NCI-H1092 treated with DMSO at 0.1 percent for 48 hours (cell line): ENCODE data around the gene SAMM50.

Source experiments
- DNase-seq: peaks from one replicate; lab custom pipeline; 2025; lab: John Stamatoyannopoulos, UW

SAMM50 gene

GRCh38 chr22:43976861-43977795 is 21.9 kb downstream of the SAMM50 start:
- DNase-seq, result no peak

- DNase-seq, result no peak
These were observed 23.3 kb downstream of the SAMM50 start for GRCh38 chr22:43978558-43978957.

- no peak for DNase-seq
These were observed 25.3 kb downstream of the SAMM50 start for GRCh38 chr22:43980579-43980978.

- DNase-seq, result no peak
These were observed 25.8 kb downstream of the SAMM50 start for GRCh38 chr22:43980996-43981395.

GRCh38 chr22:43983808-43984207 is 28.6 kb downstream of the SAMM50 start:
- DNase-seq, result no peak

- DNase-seq, result no peak
These were observed 30.3 kb downstream of the SAMM50 start for GRCh38 chr22:43985532-43985931.

- DNase-seq, result no peak
These were observed 33.0 kb downstream of the SAMM50 start for GRCh38 chr22:43988116-43988820.

GRCh38 chr22:43988960-43989359 is 33.7 kb downstream of the SAMM50 start:
- no peak for DNase-seq

GRCh38 chr22:43990044-43990443 is 34.8 kb downstream of the SAMM50 start:
- DNase-seq, result no peak

GRCh38 chr22:43991316-43992020 is 36.2 kb downstream of the SAMM50 start:
- DNase-seq, result no peak

GRCh38 chr22:43992331-43992821 is 37.1 kb downstream of the SAMM50 start:
- DNase-seq, result no peak

- DNase-seq, result peak; percentile 3
These were observed 38.0 kb downstream of the SAMM50 start for GRCh38 chr22:43993072-43993760.

GRCh38 chr22:43994006-43994405 is 38.8 kb downstream of the SAMM50 start:
- no peak for DNase-seq

GRCh38 chr22:43994416-43994815 is 39.2 kb downstream of the SAMM50 start:
- DNase-seq, result no peak

GRCh38 chr22:43995057-43995685 is 39.9 kb downstream of the SAMM50 start:
- DNase-seq, result no peak

- DNase-seq, result no peak
These were observed 40.5 kb downstream of the SAMM50 start for GRCh38 chr22:43995798-43996169.

- DNase-seq, result no peak
These were observed 41.1 kb downstream of the SAMM50 start for GRCh38 chr22:43996170-43996980.

GRCh38 chr22:43996981-43997265 is 41.7 kb downstream of the SAMM50 start:
- DNase-seq, result no peak

- DNase-seq, result no peak
These were observed 43.5 kb downstream of the SAMM50 start for GRCh38 chr22:43998679-43999264.

- DNase-seq, result no peak
These were observed 44.1 kb downstream of the SAMM50 start for GRCh38 chr22:43999378-43999777.
